Measurements from ENCODE around the gene ARHGAP15.

- TF ChIP-seq CTCF (IDR thresholded peaks at IDR 0.05; ENCODE audit: insufficient read depth, low read length) = no peak
- no peak for TF ChIP-seq POLR2AphosphoS5 (IDR thresholded peaks at IDR 0.05; ENCODE audit: low read depth)
- no peak for TF ChIP-seq GABPA (IDR thresholded peaks at IDR 0.05; ENCODE audit: low read depth)
Observed at GRCh38 chr2:143226714-143227541, 97.7 kb downstream of the ARHGAP15 start.

Data from HL-60 (cell line).